Neural progenitor cell (in vitro differentiated cells): Measurements from ENCODE around the gene BABAM1. TPM values are rescaled to one million over a fixed set of nuclear protein-coding genes. Genes with fewer than 3 reads are reported as not detected.

Source experiments
- DNase-seq: peaks from one replicate; pipeline ENCODE4 v3.0.0-alpha.2; 2016; ENCODE audit warnings: low spot score
- H2AFZ ChIP-seq: fragments of 200-600 bp; sonication (generic); replicated peaks from 2 replicates; pipeline ENCODE4 v1.6.1; 2016; ENCODE audit warnings: antibody characterized with exemption
- H3F3A ChIP-seq: fragments of 200-600 bp; sonication (generic); 2 replicates; pipeline ENCODE4 v1.6.1; 2016; ENCODE audit warnings: antibody characterized with exemption, low read depth
- H3K27ac ChIP-seq: fragments of 200-600 bp; sonication (generic); 2 replicates; pipeline ENCODE4 v1.5.1; 2016; ENCODE audit warnings: mild to moderate bottlenecking
- H3K27me3 ChIP-seq: fragments of 200-600 bp; sonication (generic); 2 replicates; pipeline ENCODE4 v1.6.1; 2016; ENCODE audit warnings: mild to moderate bottlenecking, moderate library complexity
- H3K36me3 ChIP-seq: fragments of 200-600 bp; sonication (generic); 2 replicates; pipeline ENCODE4 v1.5.1; 2016
- H3K4me1 ChIP-seq: fragments of 200-600 bp; sonication (generic); 2 replicates; pipeline ENCODE4 v1.6.1; 2016; ENCODE audit warnings: mixed run types
- H3K4me2 ChIP-seq: fragments of 200-600 bp; sonication (generic); 2 replicates; pipeline ENCODE4 v1.6.1; 2016
- H3K4me3 ChIP-seq: fragments of 200-600 bp; sonication (generic); 2 replicates; pipeline ENCODE4 v1.5.1; 2016
- H3K79me2 ChIP-seq: fragments of 200-600 bp; sonication (generic); 2 replicates; pipeline ENCODE4 v1.6.1; 2016; ENCODE audit warnings: low read depth
- H3K9ac ChIP-seq: fragments of 200-600 bp; sonication (generic); 2 replicates; pipeline ENCODE4 v1.6.1; 2016
- H3K9me3 ChIP-seq: fragments of 200-600 bp; sonication (generic); 2 replicates; pipeline ENCODE4 v1.5.1; 2016; ENCODE audit warnings: low read depth
- H4K20me1 ChIP-seq: fragments of 200-600 bp; sonication (generic); 2 replicates; pipeline ENCODE4 v1.6.1; 2016; ENCODE audit warnings: low read depth
- H3K27ac Mint-ChIP-seq: 3 replicates; pipeline ENCODE4 v1.8.0; 2021; ENCODE audit warnings: mixed read lengths
- H3K27me3 Mint-ChIP-seq: 2 replicates; pipeline ENCODE4 v1.8.0; 2022; ENCODE audit warnings: low read depth, mild to moderate bottlenecking, inconsistent platforms, moderate library complexity, mixed read lengths; ENCODE audit not compliant: insufficient read depth
- H3K36me3 Mint-ChIP-seq: 3 replicates; pipeline ENCODE4 v1.8.0; 2021; ENCODE audit warnings: mixed read lengths
- H3K4me1 Mint-ChIP-seq: 3 replicates; pipeline ENCODE4 v1.8.0; 2021; ENCODE audit warnings: mixed read lengths
- H3K4me3 Mint-ChIP-seq: 3 replicates; pipeline ENCODE4 v1.8.0; 2021; ENCODE audit warnings: mild to moderate bottlenecking, moderate library complexity, mixed read lengths
- H3K9me3 Mint-ChIP-seq: 3 replicates; pipeline ENCODE4 v1.8.0; 2020; ENCODE audit warnings: mixed read lengths
- CTCF ChIP-seq: fragments of 200-600 bp; sonication (generic); IDR thresholded peaks from 2 replicates; pipeline ENCODE4 v1.5.1; 2017; ENCODE audit warnings: antibody characterized with exemption, mild to moderate bottlenecking
- EZH2 ChIP-seq: fragments of 200-600 bp; sonication (generic); IDR thresholded peaks from 2 replicates; pipeline ENCODE4 v1.6.1; 2017; ENCODE audit warnings: antibody characterized with exemption, mild to moderate bottlenecking, moderate library complexity
- EZH2phosphoT487 ChIP-seq: fragments of 200-600 bp; sonication (generic); IDR thresholded peaks from 2 replicates; pipeline ENCODE4 v1.6.1; 2017; ENCODE audit warnings: antibody characterized with exemption
- total RNA-seq: library from RNA; depleted of rRNA; stranded (reverse); fragments of >200 nt; gene quantifications from 2 replicates; pipeline ENCODE4 v1.2.3, GENCODE V29; 2015; ENCODE audit warnings: low replicate concordance

BABAM1 gene
- total RNA-seq, 1 donor from 2014 or later: 89.8 TPM

GRCh38 chr19:17320435-17320834 lies 53.2 kb downstream of the BABAM1 start:
- Histone ChIP-seq H3K4me3 (no peak overlapping the region), H3K27me3 (no peaks in the 10 kb centered on the region), H3K79me2 (no peaks in the 10 kb centered on the region), H4K20me1 (peaks cover 6% of the 10 kb centered on the region), H3K27ac (no peak overlapping the region), H3K36me3 (no peaks in the 10 kb centered on the region), H3K9me3 (no peaks in the 10 kb centered on the region), H2AFZ (no peak overlapping the region), H3K9ac (no peak overlapping the region), H3F3A (peaks cover 7% of the 10 kb centered on the region), H3K4me2 (no peak overlapping the region), H3K4me1 (no peaks in the 10 kb centered on the region)
- Mint-ChIP-seq H3K4me1 (no peaks in the 10 kb centered on the region), H3K9me3 (no peaks in the 10 kb centered on the region), H3K27me3 (peaks cover 4% of the 10 kb centered on the region), H3K27ac (no peak overlapping the region), H3K4me3 (no peak overlapping the region), H3K36me3 (peaks cover 10% of the 10 kb centered on the region)
- DNase-seq: no peak
- TF ChIP-seq EZH2phosphoT487 (no peak), EZH2 (no peak), CTCF (no peak)

DNA sequence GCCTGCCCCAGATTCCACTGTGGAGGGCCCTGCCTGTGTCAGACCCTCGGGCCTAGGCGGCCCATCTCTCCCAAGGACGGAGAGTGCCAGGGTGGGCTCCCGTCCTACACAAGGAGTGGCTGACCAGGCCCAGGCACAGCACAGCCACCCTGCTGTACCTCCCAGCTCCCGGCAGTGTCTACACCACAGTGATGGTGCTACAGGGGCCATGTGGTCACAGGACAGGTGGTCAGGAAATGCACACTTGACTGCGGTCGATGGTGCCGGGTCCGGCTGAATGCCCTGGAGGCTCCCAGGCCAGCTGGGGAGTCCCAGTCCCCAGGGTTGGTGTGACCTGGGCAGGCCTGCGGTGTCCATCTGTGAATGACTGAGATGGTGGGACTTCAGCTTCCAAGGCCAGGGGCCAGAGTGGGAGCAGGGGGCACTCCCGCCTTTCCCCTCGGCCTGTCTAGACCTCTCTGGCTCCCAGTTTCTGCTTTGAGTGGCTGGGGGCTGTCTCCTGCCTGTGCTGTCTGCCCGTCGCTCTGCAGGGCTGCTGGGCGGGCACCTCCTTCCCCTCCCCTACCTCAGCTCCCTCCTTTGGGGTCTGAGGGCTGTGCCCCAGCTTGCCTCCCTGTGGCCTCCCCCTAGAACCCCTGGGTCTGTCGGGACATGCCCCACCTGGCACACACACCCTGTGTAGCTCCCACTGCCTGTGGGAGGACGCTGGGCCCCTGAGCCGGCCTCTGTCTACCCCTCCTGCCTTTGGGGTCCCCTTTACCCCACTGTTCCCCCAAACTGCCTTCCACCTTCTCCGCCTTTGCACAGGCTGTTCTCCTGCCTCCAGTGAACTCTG lies 54.6 kb downstream of the BABAM1 start:
- peak overlapping the region; percentile 74 for H3K27ac Mint-ChIP-seq

DNA sequence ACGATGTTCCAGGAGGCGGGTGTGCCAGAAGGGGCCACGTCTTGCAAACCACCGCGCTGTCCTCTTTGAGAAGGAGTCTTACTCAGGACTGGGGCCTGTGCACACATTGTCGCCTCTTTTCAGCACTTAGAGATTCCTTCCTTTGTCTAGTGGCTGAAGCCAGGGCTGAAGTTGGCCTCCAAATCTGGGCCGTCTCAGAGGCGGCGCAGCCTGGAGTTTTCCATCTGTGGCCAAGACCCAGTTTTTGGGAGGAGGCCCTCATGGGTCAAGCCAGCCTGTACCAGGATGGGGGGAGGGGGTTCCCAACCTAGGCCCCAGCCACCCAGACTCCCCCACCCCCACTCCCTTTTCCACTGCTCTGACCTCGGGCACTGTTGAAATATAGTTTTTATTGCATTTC lies 55.6 kb downstream of the BABAM1 start:
- DNase-seq: no peak
- peaks cover 4% of the 10 kb centered on the region for H3K4me1 Mint-ChIP-seq
- TF ChIP-seq CTCF: no peak
- TF ChIP-seq EZH2phosphoT487: no peak
- no peak for TF ChIP-seq EZH2
- no peaks in the 10 kb centered on the region for H3K36me3 ChIP-seq
- no peaks in the 10 kb centered on the region for H3K9me3 ChIP-seq
- H3K4me3 ChIP-seq: no peak overlapping the region
- H3F3A ChIP-seq: peaks cover 28% of the 10 kb centered on the region
- H3K4me1 ChIP-seq: peaks cover 15% of the 10 kb centered on the region
- H3K4me3 Mint-ChIP-seq: peak overlapping the region; percentile 48
- H3K79me2 ChIP-seq: no peaks in the 10 kb centered on the region
- H3K27me3 ChIP-seq: no peaks in the 10 kb centered on the region
- no peak overlapping the region for H3K4me2 ChIP-seq
- peaks cover 6% of the 10 kb centered on the region for H4K20me1 ChIP-seq
- H3K36me3 Mint-ChIP-seq: peaks cover 3% of the 10 kb centered on the region
- H3K9me3 Mint-ChIP-seq: no peaks in the 10 kb centered on the region
- H3K27ac Mint-ChIP-seq: no peak overlapping the region
- no peak overlapping the region for H2AFZ ChIP-seq
- H3K9ac ChIP-seq: no peak overlapping the region
- peak overlapping the region; percentile 27 for H3K27ac ChIP-seq
- peaks cover 4% of the 10 kb centered on the region for H3K27me3 Mint-ChIP-seq

More for the DNA sequence above, 54.6 kb downstream of the BABAM1 start:
- TF ChIP-seq EZH2 (no peak), EZH2phosphoT487 (no peak), CTCF (no peak)
- no peaks in the 10 kb centered on the region for H3K27me3 ChIP-seq
- no peak overlapping the region for H2AFZ ChIP-seq
- no peak for DNase-seq
- H4K20me1 ChIP-seq: peaks cover 6% of the 10 kb centered on the region
- no peaks in the 10 kb centered on the region for H3K79me2 ChIP-seq
- no peak overlapping the region for H3K4me3 ChIP-seq
- H3F3A ChIP-seq: peaks cover 18% of the 10 kb centered on the region
- Mint-ChIP-seq H3K4me1 (no peaks in the 10 kb centered on the region), H3K4me3 (peak overlapping the region; percentile 48), H3K9me3 (no peaks in the 10 kb centered on the region), H3K27me3 (peaks cover 4% of the 10 kb centered on the region), H3K36me3 (peaks cover 3% of the 10 kb centered on the region)
- no peaks in the 10 kb centered on the region for H3K9me3 ChIP-seq
- H3K27ac ChIP-seq: peak overlapping the region; percentile 27
- peaks cover 9% of the 10 kb centered on the region for H3K4me1 ChIP-seq
- H3K4me2 ChIP-seq: no peak overlapping the region
- H3K9ac ChIP-seq: no peak overlapping the region
- H3K36me3 ChIP-seq: no peaks in the 10 kb centered on the region
